HEK293 (cell line): ENCODE results near the gene CYBA.

Experiments used
- CTCF ChIA-PET: fragments of 350-600 bp; formaldehyde crosslinking; extraction: SDS; loops from one replicate; lab custom pipeline; 2021; ENCODE audit warnings: antibody characterized with exemption; lab: Yijun Ruan, JAX
- POLR2A ChIA-PET: fragments of 300-600 bp; formaldehyde crosslinking; extraction: SDS; loops from one replicate; lab custom pipeline; 2020; ENCODE audit warnings: antibody characterized with exemption, inconsistent platforms; lab: Yijun Ruan, JAX
- H3K27ac ChIP-seq: fragments of 200-500 bp; sonication (Bioruptor generic); 2 replicates; pipeline ENCODE4 v1.5.1; 2014; ENCODE audit warnings: low read depth, low read length, control low read depth, inconsistent platforms; ENCODE audit errors: extremely low read depth
- H3K36me3 ChIP-seq, 2 experiments: fragments of 200-500 bp in 1 of 2; sonication (Bioruptor generic) in 1 of 2; 1 replicate in 1 of 2; 2 replicates in 1 of 2; pipeline ENCODE4 v1.5.1; 2014 to 2017; ENCODE audit warnings: inconsistent platforms in 2 of 2, low read length in 2 of 2; ENCODE audit not compliant: control insufficient read depth in 2 of 2, insufficient read depth in 1 of 2
- H3K4me1 ChIP-seq: fragments of 200-500 bp; sonication (Bioruptor generic); 2 replicates; pipeline ENCODE4 v1.5.1; 2014; ENCODE audit warnings: mild to moderate bottlenecking, low read length, inconsistent platforms; ENCODE audit not compliant: control insufficient read depth, insufficient read depth
- H3K4me3 ChIP-seq: 2 replicates; pipeline ENCODE4 v1.5.1; 2011; ENCODE audit warnings: low read depth, mild to moderate bottlenecking, control low read depth, low read length, moderate library complexity
- H3K9me3 ChIP-seq: fragments of 200-500 bp; sonication (Bioruptor generic); 2 replicates; pipeline ENCODE4 v1.5.1; 2014; ENCODE audit warnings: low read depth, low read length, inconsistent platforms; ENCODE audit not compliant: control insufficient read depth, insufficient read depth
- BCL11A ChIP-seq: fragments of 450-650 bp; formaldehyde crosslinking; IDR thresholded peaks from 2 replicates; pipeline ENCODE4 v1.5.1; 2016; ENCODE audit warnings: low read depth, missing biosample characterization, missing genetic modification characterization
- GLI2 ChIP-seq: fragments of 450-650 bp; formaldehyde crosslinking; IDR thresholded peaks from 2 replicates; pipeline ENCODE4; 2017; ENCODE audit warnings: missing biosample characterization, missing genetic modification characterization, low read depth, borderline replicate concordance
- GLIS1 ChIP-seq: fragments of 450-650 bp; formaldehyde crosslinking; IDR thresholded peaks from 2 replicates; pipeline ENCODE4 v1.5.1; 2016; ENCODE audit warnings: missing biosample characterization, missing genetic modification characterization
- HIC1 ChIP-seq: fragments of 450-650 bp; formaldehyde crosslinking; IDR thresholded peaks from 2 replicates; pipeline ENCODE4 v1.5.1; 2016; ENCODE audit warnings: missing biosample characterization, missing genetic modification characterization
- HOXD13 ChIP-seq: sonication (generic); formaldehyde crosslinking; IDR thresholded peaks from 2 replicates; pipeline ENCODE4 v1.8.0; 2022; ENCODE audit warnings: missing genetic modification reagents, borderline replicate concordance
- KLF17 ChIP-seq: fragments of 450-650 bp; formaldehyde crosslinking; IDR thresholded peaks from 2 replicates; pipeline ENCODE4 v1.5.1; 2016; ENCODE audit warnings: missing biosample characterization, missing genetic modification characterization
- OVOL3 ChIP-seq: fragments of 450-650 bp; formaldehyde crosslinking; IDR thresholded peaks from 2 replicates; pipeline ENCODE4 v1.5.1; 2016; ENCODE audit warnings: missing biosample characterization, missing genetic modification characterization
- SP3 ChIP-seq: fragments of 450-650 bp; formaldehyde crosslinking; IDR thresholded peaks from 2 replicates; pipeline ENCODE4 v1.5.1; 2016; ENCODE audit warnings: missing biosample characterization, missing genetic modification characterization
- ZBTB20 ChIP-seq: fragments of 450-650 bp; formaldehyde crosslinking; IDR thresholded peaks from 2 replicates; pipeline ENCODE4 v1.5.1; 2016; ENCODE audit warnings: missing biosample characterization, missing genetic modification characterization
- ZFHX2 ChIP-seq: fragments of 450-650 bp; formaldehyde crosslinking; conservative IDR thresholded peaks from 2 replicates; pipeline ENCODE4 v1.5.1; 2016; ENCODE audit warnings: missing biosample characterization, missing genetic modification characterization
- ZFP3 ChIP-seq: fragments of 450-650 bp; formaldehyde crosslinking; IDR thresholded peaks from 2 replicates; pipeline ENCODE4 v1.5.1; 2016; ENCODE audit warnings: low read depth, missing biosample characterization, missing genetic modification characterization
- ZIC2 ChIP-seq: fragments of 450-650 bp; formaldehyde crosslinking; IDR thresholded peaks from 2 replicates; pipeline ENCODE4 v1.5.1; 2016; ENCODE audit warnings: missing biosample characterization, missing genetic modification characterization
- ZNF10 ChIP-seq: fragments of 450-650 bp; formaldehyde crosslinking; IDR thresholded peaks from 2 replicates; pipeline ENCODE4 v1.5.1; 2017; ENCODE audit warnings: missing biosample characterization, missing genetic modification characterization
- ZNF488 ChIP-seq: fragments of 450-650 bp; formaldehyde crosslinking; IDR thresholded peaks from 2 replicates; pipeline ENCODE4 v1.5.1; 2016; ENCODE audit warnings: missing biosample characterization, missing genetic modification characterization
- ZNF660 ChIP-seq: fragments of 450-650 bp; IDR thresholded peaks from 2 replicates; pipeline ENCODE4 v1.5.1; 2018; ENCODE audit warnings: missing biosample characterization, mild to moderate bottlenecking, missing genetic modification characterization
- ZNF677 ChIP-seq: fragments of 450-650 bp; IDR thresholded peaks from 2 replicates; pipeline ENCODE4 v1.5.0; 2018; ENCODE audit warnings: missing biosample characterization, mild to moderate bottlenecking, missing genetic modification characterization, moderate library complexity
- ZNF76 ChIP-seq: fragments of 450-650 bp; formaldehyde crosslinking; IDR thresholded peaks from 2 replicates; pipeline ENCODE4; 2016; ENCODE audit warnings: low read depth, missing biosample characterization, missing genetic modification characterization, borderline replicate concordance
- TF ChIP-seq, protein P1 (sequence below): fragments of 450-650 bp; formaldehyde crosslinking; IDR thresholded peaks from 2 replicates; pipeline ENCODE4 v1.5.1; 2016; ENCODE audit warnings: missing biosample characterization, missing genetic modification characterization
- TF ChIP-seq, protein P2 (sequence below): fragments of 450-650 bp; formaldehyde crosslinking; IDR thresholded peaks from 2 replicates; pipeline ENCODE4 v1.5.1; 2016; ENCODE audit warnings: missing biosample characterization, missing genetic modification characterization
- TF ChIP-seq, protein P3 (sequence below): fragments of 450-650 bp; formaldehyde crosslinking; IDR thresholded peaks from 2 replicates; pipeline ENCODE4 v1.5.1; 2016; ENCODE audit warnings: missing biosample characterization, missing genetic modification characterization

Gene CYBA

GRCh38 chr16:88651989-88652761 is 1.3 kb upstream of the CYBA start (continued):
- TF ChIP-seq ZFHX2 (peak; percentile 16; the same call in 1 of the 2 replicates), ZNF10 (no peak), GLI2 (no peak), OVOL3 (tag by site-specific recombination) (no peak), ZNF488 (tag by site-specific recombination) (no peak), ZNF76 (tag by site-specific recombination) (no peak)

DNA sequence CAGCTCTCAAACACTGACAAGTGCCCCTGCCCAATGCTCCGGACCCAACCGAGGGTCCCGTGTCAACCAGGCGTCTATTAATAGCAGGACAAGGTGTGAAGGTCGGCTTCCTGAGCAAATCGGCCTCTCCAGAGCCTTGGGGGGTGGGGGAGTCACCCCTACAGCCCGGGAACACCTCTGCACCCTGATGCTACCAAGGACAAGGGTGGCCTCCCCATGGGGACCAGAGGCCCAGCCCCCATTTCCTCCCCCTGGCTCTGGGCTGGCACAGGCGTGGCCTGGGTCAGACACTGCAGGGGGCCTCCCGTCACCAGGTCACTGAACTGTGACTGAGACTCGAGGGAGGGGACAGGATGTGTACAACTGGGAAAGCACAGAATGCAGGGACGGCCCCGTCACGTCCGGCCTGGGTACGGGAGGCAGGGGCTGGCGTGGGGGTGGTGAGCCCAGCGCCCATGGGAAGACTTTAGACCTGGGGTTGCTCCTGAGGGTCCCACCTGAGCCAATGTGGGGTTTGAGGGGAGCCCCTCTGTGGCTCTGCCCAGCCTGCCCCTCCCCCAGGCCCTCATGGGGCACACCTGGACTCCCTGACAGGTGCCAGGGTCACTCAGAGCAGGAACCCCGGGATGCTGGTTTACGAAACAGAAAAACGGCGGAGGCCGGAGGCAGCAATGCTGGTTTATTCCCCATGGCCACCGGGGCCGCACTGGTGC is 579 bp upstream of the CYBA start:
- Histone ChIP-seq H3K4me3 (peak overlapping the region; percentile 75), H3K36me3 (peaks cover 0 to 20% of the 10 kb centered on the region in 2 experiments; a peak in 2 of 3 replicates), H3K4me1 (peaks cover 7% of the 10 kb centered on the region; the same call in 1 of the 2 replicates), H3K27ac (no peak overlapping the region; the same call in 1 of the 2 replicates), H3K9me3 (no peaks in the 10 kb centered on the region)
- ChIA-PET POLR2A (no interaction called here), CTCF (no interaction called here)
- TF ChIP-seq, protein P1, sequence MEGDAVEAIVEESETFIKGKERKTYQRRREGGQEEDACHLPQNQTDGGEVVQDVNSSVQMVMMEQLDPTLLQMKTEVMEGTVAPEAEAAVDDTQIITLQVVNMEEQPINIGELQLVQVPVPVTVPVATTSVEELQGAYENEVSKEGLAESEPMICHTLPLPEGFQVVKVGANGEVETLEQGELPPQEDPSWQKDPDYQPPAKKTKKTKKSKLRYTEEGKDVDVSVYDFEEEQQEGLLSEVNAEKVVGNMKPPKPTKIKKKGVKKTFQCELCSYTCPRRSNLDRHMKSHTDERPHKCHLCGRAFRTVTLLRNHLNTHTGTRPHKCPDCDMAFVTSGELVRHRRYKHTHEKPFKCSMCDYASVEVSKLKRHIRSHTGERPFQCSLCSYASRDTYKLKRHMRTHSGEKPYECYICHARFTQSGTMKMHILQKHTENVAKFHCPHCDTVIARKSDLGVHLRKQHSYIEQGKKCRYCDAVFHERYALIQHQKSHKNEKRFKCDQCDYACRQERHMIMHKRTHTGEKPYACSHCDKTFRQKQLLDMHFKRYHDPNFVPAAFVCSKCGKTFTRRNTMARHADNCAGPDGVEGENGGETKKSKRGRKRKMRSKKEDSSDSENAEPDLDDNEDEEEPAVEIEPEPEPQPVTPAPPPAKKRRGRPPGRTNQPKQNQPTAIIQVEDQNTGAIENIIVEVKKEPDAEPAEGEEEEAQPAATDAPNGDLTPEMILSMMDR (tag by site-specific recombination) = no peak
- 0 out of 2 replicates have a peak, but pooled peaks have one; percentile 7 for TF ChIP-seq ZNF660
- TF ChIP-seq, protein P2, sequence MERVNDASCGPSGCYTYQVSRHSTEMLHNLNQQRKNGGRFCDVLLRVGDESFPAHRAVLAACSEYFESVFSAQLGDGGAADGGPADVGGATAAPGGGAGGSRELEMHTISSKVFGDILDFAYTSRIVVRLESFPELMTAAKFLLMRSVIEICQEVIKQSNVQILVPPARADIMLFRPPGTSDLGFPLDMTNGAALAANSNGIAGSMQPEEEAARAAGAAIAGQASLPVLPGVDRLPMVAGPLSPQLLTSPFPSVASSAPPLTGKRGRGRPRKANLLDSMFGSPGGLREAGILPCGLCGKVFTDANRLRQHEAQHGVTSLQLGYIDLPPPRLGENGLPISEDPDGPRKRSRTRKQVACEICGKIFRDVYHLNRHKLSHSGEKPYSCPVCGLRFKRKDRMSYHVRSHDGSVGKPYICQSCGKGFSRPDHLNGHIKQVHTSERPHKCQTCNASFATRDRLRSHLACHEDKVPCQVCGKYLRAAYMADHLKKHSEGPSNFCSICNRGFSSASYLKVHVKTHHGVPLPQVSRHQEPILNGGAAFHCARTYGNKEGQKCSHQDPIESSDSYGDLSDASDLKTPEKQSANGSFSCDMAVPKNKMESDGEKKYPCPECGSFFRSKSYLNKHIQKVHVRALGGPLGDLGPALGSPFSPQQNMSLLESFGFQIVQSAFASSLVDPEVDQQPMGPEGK (tag by site-specific recombination) = peak; percentile 45; the same call in 1 of the 2 replicates
- TF ChIP-seq SP3 (tag by site-specific recombination) = peak; percentile 22; the same call in 1 of the 2 replicates
- no peak for TF ChIP-seq ZNF677 (tag by site-specific recombination)
- TF ChIP-seq KLF17 (tag by site-specific recombination) = 0 out of 2 replicates have a peak, but pooled peaks have one; percentile 23
- peak; percentile 67 for TF ChIP-seq ZIC2 (tag by site-specific recombination)
- no peak for TF ChIP-seq HOXD13
- peak; percentile 90 for TF ChIP-seq GLIS1
- TF ChIP-seq HIC1 = peak; percentile 21; the same call in 1 of the 2 replicates
- peak; percentile 52; the same call in 1 of the 2 replicates for TF ChIP-seq BCL11A (tag by site-specific recombination)
- TF ChIP-seq ZNF488 (tag by site-specific recombination) = no peak
- no peak for TF ChIP-seq ZFP3 (tag by site-specific recombination)
- peak; percentile 30; the same call in 1 of the 2 replicates for TF ChIP-seq ZBTB20 (tag by site-specific recombination)
- TF ChIP-seq, protein P3, sequence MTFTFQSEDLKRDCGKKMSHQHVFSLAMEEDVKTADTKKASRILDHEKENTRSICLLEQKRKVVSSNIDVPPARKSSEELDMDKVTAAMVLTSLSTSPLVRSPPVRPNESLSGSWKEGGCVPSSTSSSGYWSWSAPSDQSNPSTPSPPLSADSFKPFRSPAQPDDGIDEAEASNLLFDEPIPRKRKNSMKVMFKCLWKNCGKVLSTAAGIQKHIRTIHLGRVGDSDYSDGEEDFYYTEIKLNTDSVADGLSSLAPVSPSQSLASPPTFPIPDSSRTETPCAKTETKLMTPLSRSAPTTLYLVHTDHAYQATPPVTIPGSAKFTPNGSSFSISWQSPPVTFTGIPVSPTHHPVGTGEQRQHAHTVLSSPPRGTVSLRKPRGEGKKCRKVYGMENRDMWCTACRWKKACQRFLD (tag by site-specific recombination) = no peak
- TF ChIP-seq ZNF10 = peak; percentile 65; the same call in 1 of the 2 replicates
